ENCODE data around the gene ZFYVE26. TPM values are rescaled to one million over a fixed set of nuclear protein-coding genes. Genes with fewer than 3 reads are reported as not detected.

ZFYVE26 gene
- total RNA-seq, 1 experiment from 2014 or later = 23.2 TPM

GRCh38 chr14:67773844-67774377 lies 42.5 kb downstream of the ZFYVE26 start:
- ChIA-PET CTCF (no interaction called here), POLR2A (no interaction called here)
- Mint-ChIP-seq H3K27ac (ENCODE audit: unreplicated experiment) (no peak overlapping the region), H3K36me3 (ENCODE audit: insufficient read depth, unreplicated experiment) (peaks cover 41% of the 10 kb centered on the region), H3K4me3 (ENCODE audit: unreplicated experiment) (no peak overlapping the region), H3K9me3 (ENCODE audit: unreplicated experiment) (no peaks in the 10 kb centered on the region), H3K4me1 (ENCODE audit: low read depth, unreplicated experiment) (no peaks in the 10 kb centered on the region), H3K27me3 (ENCODE audit: insufficient read depth, unreplicated experiment) (no peaks in the 10 kb centered on the region)
- TF ChIP-seq, protein P1, sequence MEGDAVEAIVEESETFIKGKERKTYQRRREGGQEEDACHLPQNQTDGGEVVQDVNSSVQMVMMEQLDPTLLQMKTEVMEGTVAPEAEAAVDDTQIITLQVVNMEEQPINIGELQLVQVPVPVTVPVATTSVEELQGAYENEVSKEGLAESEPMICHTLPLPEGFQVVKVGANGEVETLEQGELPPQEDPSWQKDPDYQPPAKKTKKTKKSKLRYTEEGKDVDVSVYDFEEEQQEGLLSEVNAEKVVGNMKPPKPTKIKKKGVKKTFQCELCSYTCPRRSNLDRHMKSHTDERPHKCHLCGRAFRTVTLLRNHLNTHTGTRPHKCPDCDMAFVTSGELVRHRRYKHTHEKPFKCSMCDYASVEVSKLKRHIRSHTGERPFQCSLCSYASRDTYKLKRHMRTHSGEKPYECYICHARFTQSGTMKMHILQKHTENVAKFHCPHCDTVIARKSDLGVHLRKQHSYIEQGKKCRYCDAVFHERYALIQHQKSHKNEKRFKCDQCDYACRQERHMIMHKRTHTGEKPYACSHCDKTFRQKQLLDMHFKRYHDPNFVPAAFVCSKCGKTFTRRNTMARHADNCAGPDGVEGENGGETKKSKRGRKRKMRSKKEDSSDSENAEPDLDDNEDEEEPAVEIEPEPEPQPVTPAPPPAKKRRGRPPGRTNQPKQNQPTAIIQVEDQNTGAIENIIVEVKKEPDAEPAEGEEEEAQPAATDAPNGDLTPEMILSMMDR (IDR thresholded peaks at IDR 0.05; ENCODE audit: insufficient read depth in 1 of 2, low read depth in 1 of 2, low read length in 1 of 2, severe bottlenecking in 1 of 2, unreplicated experiment in 1 of 2) = no peak
- intact Hi-C loops (cut with micrococcal nuclease; ENCODE audit: unreplicated experiment) = no loop called here
- 0 out of 2 replicates have a peak, but pooled peaks cover 4% of the 10 kb centered on the region for H3K36me3 ChIP-seq (ENCODE audit: control insufficient read depth, insufficient read depth, low read length)
- H3K27me3 ChIP-seq (replicated peaks; ENCODE audit: control insufficient read depth, insufficient read depth, low read length) = no peaks in the 10 kb centered on the region
- no peaks in the 10 kb centered on the region for H3K4me1 ChIP-seq
- H3K4me3 ChIP-seq (ENCODE audit: low read depth, low read length) = no peak overlapping the region
- no peak for DNase-seq
- no TSS peak for BruUV-seq (replicated peaks)
- H3K9me3 ChIP-seq = no peaks in the 10 kb centered on the region

DNA sequence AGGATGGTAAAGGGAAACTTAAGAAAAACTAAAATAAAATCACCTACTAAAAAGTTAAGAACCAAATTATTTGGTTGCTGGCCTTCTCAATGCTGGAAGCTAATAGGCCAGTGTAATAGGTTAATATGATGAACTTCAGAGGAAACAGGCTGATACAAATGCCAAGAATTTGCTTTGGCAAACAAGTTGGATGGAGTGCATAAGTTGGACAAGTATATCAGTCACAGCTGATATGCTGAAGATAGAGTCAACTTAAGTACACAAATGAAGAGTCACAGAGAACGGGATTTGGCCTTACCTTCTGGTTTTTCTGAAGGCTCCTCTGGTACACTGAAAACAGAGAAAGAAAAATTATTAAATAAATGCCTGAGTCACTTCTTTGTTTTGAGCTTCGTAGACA lies 48.2 kb downstream of the ZFYVE26 start:
- peaks cover 3% of the 10 kb centered on the region; the same call in 1 of the 2 replicates for H3K36me3 ChIP-seq (ENCODE audit: control insufficient read depth, insufficient read depth, low read length)
- no TSS peak for BruUV-seq (replicated peaks)
- H3K36me3 Mint-ChIP-seq (ENCODE audit: insufficient read depth, unreplicated experiment) = peaks cover 38% of the 10 kb centered on the region
- no peak for DNase-seq
- H3K4me1 ChIP-seq = peaks cover 28% of the 10 kb centered on the region
- H3K27me3 ChIP-seq (replicated peaks; ENCODE audit: control insufficient read depth, insufficient read depth, low read length) = no peaks in the 10 kb centered on the region
- peaks cover 32% of the 10 kb centered on the region for H3K4me1 Mint-ChIP-seq (ENCODE audit: low read depth, unreplicated experiment)
- H3K27ac Mint-ChIP-seq (ENCODE audit: unreplicated experiment) = no peak overlapping the region
- no peak overlapping the region for H3K4me3 ChIP-seq (ENCODE audit: low read depth, low read length)
- POLR2A ChIA-PET = no interaction called here
- H3K4me3 Mint-ChIP-seq (ENCODE audit: unreplicated experiment) = no peak overlapping the region
- H3K27me3 Mint-ChIP-seq (ENCODE audit: insufficient read depth, unreplicated experiment) = no peaks in the 10 kb centered on the region
- intact Hi-C loops (cut with micrococcal nuclease; ENCODE audit: unreplicated experiment) = loop anchor here (5.0 kb wide), 2 partner anchors 66 to 186 kb away; partner anchors contain the start of gene RDH12
- TF ChIP-seq, protein P1 (IDR thresholded peaks at IDR 0.05; ENCODE audit: insufficient read depth in 1 of 2, low read depth in 1 of 2, low read length in 1 of 2, severe bottlenecking in 1 of 2, unreplicated experiment in 1 of 2) = no peak
- CTCF ChIA-PET = no interaction called here
- no peaks in the 10 kb centered on the region for H3K9me3 ChIP-seq
- no peaks in the 10 kb centered on the region for H3K9me3 Mint-ChIP-seq (ENCODE audit: unreplicated experiment)

GRCh38 chr14:67766035-67766680 lies 50.2 kb downstream of the ZFYVE26 start:
- Histone ChIP-seq H3K4me1 (peaks cover 28% of the 10 kb centered on the region), H3K9me3 (no peaks in the 10 kb centered on the region), H3K27me3 (replicated peaks; ENCODE audit: control insufficient read depth, insufficient read depth, low read length) (no peaks in the 10 kb centered on the region), H3K4me3 (ENCODE audit: low read depth, low read length) (no peak overlapping the region), H3K36me3 (ENCODE audit: control insufficient read depth, insufficient read depth, low read length) (peaks cover 1% of the 10 kb centered on the region; the same call in 1 of the 2 replicates)
- DNase-seq = peak in 1 of 2 experiments; percentile 14
- TF ChIP-seq, protein P1 (IDR thresholded peaks at IDR 0.05; ENCODE audit: insufficient read depth in 1 of 2, low read depth in 1 of 2, low read length in 1 of 2, severe bottlenecking in 1 of 2, unreplicated experiment in 1 of 2) = peak; percentile 19 to 24
- POLR2A ChIA-PET = interaction anchor here (0.6 kb wide), 1 partner anchor 91 kb away, joined by 4 read pairs; no protein-coding TSS in a partner anchor
- H3K36me3 Mint-ChIP-seq (ENCODE audit: insufficient read depth, unreplicated experiment) = peaks cover 30% of the 10 kb centered on the region
- intact Hi-C loops (cut with micrococcal nuclease; ENCODE audit: unreplicated experiment) = loop anchor here (1.0 to 5.0 kb wide), 3 partner anchors 64 to 184 kb away; partner anchors contain the start of gene RDH12
- peaks cover 32% of the 10 kb centered on the region for H3K4me1 Mint-ChIP-seq (ENCODE audit: low read depth, unreplicated experiment)
- no peaks in the 10 kb centered on the region for H3K9me3 Mint-ChIP-seq (ENCODE audit: unreplicated experiment)
- H3K27me3 Mint-ChIP-seq (ENCODE audit: insufficient read depth, unreplicated experiment) = no peaks in the 10 kb centered on the region
- H3K27ac Mint-ChIP-seq (ENCODE audit: unreplicated experiment) = no peak overlapping the region
- CTCF ChIA-PET = interaction anchor here (0.6 to 1.2 kb wide), 7 partner anchors 62 to 405 kb away, joined by 3 to 14 read pairs (median 4); partner anchors contain the start of genes PIGH and VTI1B
- BruUV-seq (replicated peaks) = no TSS peak
- no peak overlapping the region for H3K4me3 Mint-ChIP-seq (ENCODE audit: unreplicated experiment)

All from Caco-2 (cell line).